K562 (cell line): ENCODE data around the gene TP53I13. TPM values are rescaled to one million over a fixed set of nuclear protein-coding genes. Genes with fewer than 3 reads are reported as not detected.

Experiments
- ARHGAP35 ChIP-seq: fragments of 450-650 bp; IDR thresholded peaks from 2 replicates; pipeline ENCODE4 v1.6.1; 2018; ENCODE audit not compliant: partially characterized antibody
- ARID3A ChIP-seq: IDR thresholded peaks from 2 replicates; pipeline ENCODE4 v1.6.1; 2012; ENCODE audit warnings: low read depth, low read length, improper control_type of control experiment, borderline replicate concordance
- COPS2 ChIP-seq: fragments of 450-650 bp; conservative IDR thresholded peaks from 2 replicates; pipeline ENCODE4 v1.6.1; 2016; ENCODE audit warnings: mild to moderate bottlenecking, moderate library complexity
- EP300 ChIP-seq: IDR thresholded peaks from 2 replicates; pipeline ENCODE4 v1.6.1; 2012; ENCODE audit warnings: low read length, improper control_type of control experiment
- FIP1L1 ChIP-seq: fragments of 200-400 bp; formaldehyde crosslinking; IDR thresholded peaks from 2 replicates; pipeline ENCODE4 v1.6.1; 2018; ENCODE audit warnings: mild to moderate bottlenecking, low read depth, low read length; ENCODE audit not compliant: poor library complexity, severe bottlenecking
- HMG20B ChIP-seq: fragments of 250-450 bp; sonication (Bioruptor Pico); IDR thresholded peaks from 2 replicates; pipeline ENCODE4 v1.5.0; 2021; ENCODE audit warnings: mild to moderate bottlenecking
- HNRNPUL1 ChIP-seq: fragments of 200-400 bp; formaldehyde crosslinking; IDR thresholded peaks from 2 replicates; pipeline ENCODE4 v1.6.1; 2017; ENCODE audit warnings: low read length
- IFI16 ChIP-seq: fragments of 250-450 bp; sonication (Bioruptor Pico); IDR thresholded peaks from 2 replicates; pipeline ENCODE4 v2.1.2; 2022; ENCODE audit warnings: mild to moderate bottlenecking, inconsistent platforms
- PRMT5 ChIP-seq: sonication (generic); formaldehyde crosslinking; IDR thresholded peaks from 2 replicates; pipeline ENCODE4 v1.5.0; 2020; ENCODE audit warnings: missing genetic modification reagents
- REST ChIP-seq, 2 experiments: fragments of 450-650 bp; formaldehyde crosslinking in 1 of 2; IDR thresholded peaks; 2 replicates each; pipeline versions ENCODE4 v1.4.0 to v1.6.1; 2014 to 2020; ENCODE audit warnings: mild to moderate bottlenecking in 2 of 2, borderline replicate concordance in 1 of 2, low read depth in 1 of 2
- SLC30A9 ChIP-seq: fragments of 250-450 bp; sonication (Bioruptor Pico); IDR thresholded peaks from 2 replicates; pipeline ENCODE4 v1.8.0; 2022; ENCODE audit warnings: mild to moderate bottlenecking, moderate library complexity
- STAG1 ChIP-seq: sonication (generic); formaldehyde crosslinking; IDR thresholded peaks from 2 replicates; pipeline ENCODE4 v1.5.0; 2020; ENCODE audit warnings: missing genetic modification reagents, borderline replicate concordance
- TAF1 ChIP-seq: IDR thresholded peaks from 2 replicates; pipeline ENCODE4 v1.6.1; 2011; ENCODE audit warnings: mild to moderate bottlenecking, low read length, moderate library complexity; ENCODE audit not compliant: insufficient read depth, control insufficient read depth, severe bottlenecking; ENCODE audit errors: extremely low read depth
- ZBED1 ChIP-seq: IDR thresholded peaks from 2 replicates; pipeline ENCODE4 v1.6.1; 2014
- ZNF511 ChIP-seq: sonication (generic); formaldehyde crosslinking; IDR thresholded peaks from 2 replicates; pipeline ENCODE4 v1.8.0; 2022; ENCODE audit warnings: mild to moderate bottlenecking, missing genetic modification reagents
- polyA plus RNA-seq, 8 experiments: library from polyadenylated mRNA; depleted of rRNA in 4 of 8; stranded (reverse) in 5 of 8; unstranded in 3 of 8; fragments of >200 nt; fragmentation: Nextera tagmentation in 2 of 8; fragmentation: Illumina TruSeq in 1 of 8; extraction: Ambion mirVana in 2 of 8; extraction: Trizol in 1 of 8; gene quantifications; 2 replicates each; pipeline versions ENCODE4 v1.2.1 to v1.2.3, GENCODE V29; 2011 to 2014; ENCODE audit warnings: inconsistent platforms in 1 of 8, missing spikeins in 1 of 8
- total RNA-seq, 7 experiments: library from RNA; depleted of rRNA in 6 of 7; stranded (reverse); fragments of >200 nt in 6 of 7; fragmentation: Illumina TruSeq in 2 of 7; extraction: Trizol in 2 of 7; gene quantifications; 2 replicates each; pipeline versions ENCODE4 v1.2.1 to v1.2.3, GENCODE V29; 2011 to 2021; ENCODE audit warnings: low replicate concordance in 1 of 7

TP53I13 gene
- total and polyA plus RNA-seq, 9 of the 15 experiments (the other 6 are each of a cell fraction or from before 2014, with no cell fraction given) = 0.08 to 28.3 (median 9.1) TPM

- no peak for TF ChIP-seq ARID3A
- TF ChIP-seq FIP1L1 = no peak
- TF ChIP-seq TAF1 = no peak
- peak; percentile 99 for TF ChIP-seq ZNF511
- TF ChIP-seq STAG1 (CRISPR knock-in tag) = peak; percentile 81; the same call in 1 of the 2 replicates
- peak; percentile 19 for TF ChIP-seq ARHGAP35
- no peak for TF ChIP-seq HMG20B (CRISPR knock-in tag)
- no peak for TF ChIP-seq EP300
- no peak for TF ChIP-seq IFI16 (CRISPR knock-in tag)
- TF ChIP-seq HNRNPUL1 = no peak
- no peak for TF ChIP-seq ZBED1
- no peak for TF ChIP-seq COPS2
- TF ChIP-seq PRMT5 = peak; percentile 98
- TF ChIP-seq REST (IDR thresholded peaks at IDR 0.05; ENCODE audit: borderline replicate concordance) = peak; percentile 99
- peak; percentile 97 for TF ChIP-seq REST (CRISPR knock-in tag; IDR thresholded peaks at IDR 0.05; ENCODE audit: low read depth)
- no peak for TF ChIP-seq SLC30A9 (CRISPR knock-in tag)
Measured at GRCh38 chr17:29593591-29594518, 25.4 kb downstream of the TP53I13 start (continued).
